Transverse colon (tissue), 4 donors: ENCODE results near the gene NFYC.

ENCODE experiments used
- EP300 ChIP-seq: sonication (generic); formaldehyde crosslinking; IDR thresholded peaks from one replicate; pipeline ENCODE4 v1.6.1; 2017; ENCODE audit warnings: antibody characterized with exemption, low read depth
- POLR2A ChIP-seq: fragments of 450-650 bp; IDR thresholded peaks from one replicate; pipeline ENCODE4 v1.6.1; 2016; ENCODE audit warnings: antibody characterized with exemption, mild to moderate bottlenecking, moderate library complexity
- POLR2AphosphoS5 ChIP-seq, 3 donors: sonication (generic); formaldehyde crosslinking; IDR thresholded peaks; one replicate each; pipeline ENCODE4 v1.6.1; 2016; ENCODE audit warnings: antibody characterized with exemption in 3 of 3
- TF ChIP-seq, protein P1 (sequence below), 5 experiments: fragments of 200-600 bp in 3 of 5; fragments of 450-650 bp in 2 of 5; sonication (generic) in 3 of 5; IDR thresholded peaks; 1 replicate in 2 of 5; 2 replicates in 3 of 5; pipeline ENCODE4 v1.5.1; 2016 to 2017; ENCODE audit warnings: antibody characterized with exemption in 5 of 5, inconsistent platforms in 3 of 5, mild to moderate bottlenecking in 2 of 5, moderate library complexity in 1 of 5

DNA sequence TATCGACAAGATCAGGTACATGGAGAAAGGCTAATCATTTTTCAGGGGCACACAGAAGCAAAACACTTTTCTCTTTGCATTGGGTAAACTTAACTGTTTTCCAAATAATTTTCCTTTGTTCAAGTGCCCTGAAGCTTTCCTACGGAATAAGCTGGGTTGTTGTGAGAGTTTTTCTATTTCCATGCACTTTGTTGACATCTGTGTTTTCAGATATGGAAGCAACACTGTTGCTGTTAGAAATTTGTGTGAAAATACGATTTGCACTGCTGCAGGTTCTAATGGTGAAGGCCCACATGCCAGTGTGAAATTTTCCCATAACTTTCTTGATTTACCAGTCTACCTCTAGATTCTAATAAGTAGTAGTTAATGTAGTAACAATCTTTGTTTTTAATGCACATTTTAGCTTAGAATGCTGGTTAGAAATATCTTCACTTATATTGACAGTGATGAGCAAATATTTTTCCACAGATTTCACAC is 18.3 kb downstream of the NFYC start:
- no peak for TF ChIP-seq POLR2AphosphoS5 (IDR thresholded peaks at IDR 0.05)
- TF ChIP-seq, protein P1, sequence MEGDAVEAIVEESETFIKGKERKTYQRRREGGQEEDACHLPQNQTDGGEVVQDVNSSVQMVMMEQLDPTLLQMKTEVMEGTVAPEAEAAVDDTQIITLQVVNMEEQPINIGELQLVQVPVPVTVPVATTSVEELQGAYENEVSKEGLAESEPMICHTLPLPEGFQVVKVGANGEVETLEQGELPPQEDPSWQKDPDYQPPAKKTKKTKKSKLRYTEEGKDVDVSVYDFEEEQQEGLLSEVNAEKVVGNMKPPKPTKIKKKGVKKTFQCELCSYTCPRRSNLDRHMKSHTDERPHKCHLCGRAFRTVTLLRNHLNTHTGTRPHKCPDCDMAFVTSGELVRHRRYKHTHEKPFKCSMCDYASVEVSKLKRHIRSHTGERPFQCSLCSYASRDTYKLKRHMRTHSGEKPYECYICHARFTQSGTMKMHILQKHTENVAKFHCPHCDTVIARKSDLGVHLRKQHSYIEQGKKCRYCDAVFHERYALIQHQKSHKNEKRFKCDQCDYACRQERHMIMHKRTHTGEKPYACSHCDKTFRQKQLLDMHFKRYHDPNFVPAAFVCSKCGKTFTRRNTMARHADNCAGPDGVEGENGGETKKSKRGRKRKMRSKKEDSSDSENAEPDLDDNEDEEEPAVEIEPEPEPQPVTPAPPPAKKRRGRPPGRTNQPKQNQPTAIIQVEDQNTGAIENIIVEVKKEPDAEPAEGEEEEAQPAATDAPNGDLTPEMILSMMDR (IDR thresholded peaks at IDR 0.05) = no peak
- TF ChIP-seq POLR2A = no peak
- TF ChIP-seq EP300 = no peak
